HepG2 (cell line): ENCODE measurements around the gene DGAT2. TPM values are rescaled to one million over a fixed set of nuclear protein-coding genes. Genes with fewer than 3 reads are reported as not detected.

Experiments used
- MEF2D ChIP-seq: sonication (generic); formaldehyde crosslinking; IDR thresholded peaks from 2 replicates; pipeline ENCODE4 v1.5.1; 2020; ENCODE audit warnings: mild to moderate bottlenecking, missing genetic modification reagents
- MXI1 ChIP-seq: IDR thresholded peaks from 3 replicates; pipeline ENCODE4 v1.6.1; 2012; ENCODE audit warnings: low read depth, low read length, inconsistent platforms, borderline replicate concordance
- MZF1 ChIP-seq: sonication (generic); formaldehyde crosslinking; IDR thresholded peaks from 2 replicates; pipeline ENCODE4 v1.8.1; 2023; ENCODE audit warnings: mild to moderate bottlenecking, missing genetic modification reagents, borderline replicate concordance
- RFX1 ChIP-seq: fragments of 450-650 bp; IDR thresholded peaks from 2 replicates; pipeline ENCODE4 v1.6.1; 2017
- ZNF136 ChIP-seq: sonication (generic); formaldehyde crosslinking; IDR thresholded peaks from 2 replicates; pipeline ENCODE4 v1.8.1; 2022; ENCODE audit warnings: low read depth, mild to moderate bottlenecking, moderate library complexity, missing genetic modification reagents
- ZNF260 ChIP-seq: sonication (generic); formaldehyde crosslinking; IDR thresholded peaks from 2 replicates; pipeline ENCODE4 v1.4.0; 2020; ENCODE audit warnings: missing genetic modification reagents, low read depth, mild to moderate bottlenecking, borderline replicate concordance
- ZNF761 ChIP-seq: sonication (generic); formaldehyde crosslinking; conservative IDR thresholded peaks from 2 replicates; pipeline ENCODE4 v1.4.0; 2020; ENCODE audit warnings: mild to moderate bottlenecking, missing genetic modification reagents
- ZNF773 ChIP-seq: sonication (generic); formaldehyde crosslinking; IDR thresholded peaks from 2 replicates; pipeline ENCODE4 v1.4.0; 2020; ENCODE audit warnings: missing genetic modification reagents, borderline replicate concordance
- ZNF780A ChIP-seq: sonication (generic); formaldehyde crosslinking; IDR thresholded peaks from 2 replicates; pipeline ENCODE4 v1.8.0; 2022; ENCODE audit warnings: mild to moderate bottlenecking, missing genetic modification reagents, moderate library complexity
- polyA plus RNA-seq, 8 experiments: library from polyadenylated mRNA; depleted of rRNA in 3 of 8; stranded (reverse) in 7 of 8; unstranded in 1 of 8; fragments of >200 nt; fragmentation: Illumina TruSeq in 4 of 8; extraction: Trizol in 4 of 8; gene quantifications; 2 replicates each; pipeline versions ENCODE4 v1.2.1 to v1.2.3, GENCODE V29; 2011 to 2016; ENCODE audit warnings: low read depth in 4 of 8, missing spikeins in 1 of 8, mixed read lengths in 1 of 8; ENCODE audit not compliant: insufficient read depth in 1 of 8
- total RNA-seq, 5 experiments: library from RNA; depleted of rRNA; stranded (reverse); fragments of >200 nt; fragmentation: Illumina TruSeq; extraction: Trizol; gene quantifications; 2 replicates each; pipeline ENCODE4 v1.2.3, GENCODE V29; 2016; ENCODE audit warnings: low read depth in 1 of 5
- TF ChIP-seq, protein P1 (sequence below): sonication (generic); formaldehyde crosslinking; IDR thresholded peaks from 2 replicates; pipeline ENCODE4 v1.9.0; 2021; ENCODE audit warnings: missing genetic modification reagents, borderline replicate concordance
- TF ChIP-seq, protein P2 (sequence below): fragments of 450-650 bp; IDR thresholded peaks from 2 replicates; pipeline ENCODE4 v1.6.1; 2016
- TF ChIP-seq, protein P3 (sequence below): sonication (generic); formaldehyde crosslinking; IDR thresholded peaks from 2 replicates; pipeline ENCODE4 v1.4.0; 2020; ENCODE audit warnings: missing genetic modification reagents, mild to moderate bottlenecking, borderline replicate concordance
- TF ChIP-seq, protein P4 (sequence below): sonication (generic); formaldehyde crosslinking; IDR thresholded peaks from 2 replicates; pipeline ENCODE4 v1.9.0; 2021; ENCODE audit warnings: mild to moderate bottlenecking, missing genetic modification reagents

Gene DGAT2
- total and polyA plus RNA-seq, 2 of the 13 experiments (the other 11 are each of a cell fraction or from before 2014, with no cell fraction given): 39.0 to 65.6 TPM

DNA sequence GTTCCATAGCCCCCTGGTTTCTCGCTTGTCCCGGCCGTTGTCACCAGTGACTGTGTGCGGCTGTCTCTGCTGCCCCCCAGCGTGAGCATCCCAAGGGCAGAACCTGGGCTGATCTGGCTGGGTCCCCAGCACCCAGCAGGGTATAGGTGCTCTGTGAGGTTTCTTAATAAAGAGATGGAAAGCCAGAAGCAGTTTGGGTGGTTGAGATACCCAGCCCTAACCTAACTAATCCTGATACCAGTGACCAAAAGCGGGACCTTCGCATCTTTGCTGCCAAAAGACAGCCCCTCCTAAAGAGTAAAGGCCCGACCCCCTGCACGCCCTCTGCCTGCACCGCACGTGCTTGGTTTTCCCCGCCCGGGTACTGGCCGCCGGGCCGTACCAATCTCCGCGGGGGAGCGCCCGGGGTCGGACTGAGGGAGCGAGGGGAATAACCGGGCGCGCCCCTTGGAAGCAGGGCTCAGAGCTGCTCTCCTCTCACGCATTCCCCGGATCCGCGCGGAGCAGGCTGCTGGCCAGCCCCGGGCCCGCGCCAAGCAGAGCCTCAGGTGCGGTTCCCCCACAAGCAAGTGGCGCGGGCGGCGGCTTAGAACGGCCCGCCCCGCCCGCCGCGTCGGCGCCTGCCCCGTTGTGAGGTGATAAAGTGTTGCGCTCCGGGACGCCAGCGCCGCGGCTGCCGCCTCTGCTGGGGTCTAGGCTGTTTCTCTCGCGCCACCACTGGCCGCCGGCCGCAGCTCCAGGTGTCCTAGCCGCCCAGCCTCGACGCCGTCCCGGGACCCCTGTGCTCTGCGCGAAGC is at the start of gene DGAT2 (continued):
- TF ChIP-seq ZNF780A (CRISPR knock-in tag): peak; percentile 69; the same call in 1 of the 2 replicates
- TF ChIP-seq, protein P1, sequence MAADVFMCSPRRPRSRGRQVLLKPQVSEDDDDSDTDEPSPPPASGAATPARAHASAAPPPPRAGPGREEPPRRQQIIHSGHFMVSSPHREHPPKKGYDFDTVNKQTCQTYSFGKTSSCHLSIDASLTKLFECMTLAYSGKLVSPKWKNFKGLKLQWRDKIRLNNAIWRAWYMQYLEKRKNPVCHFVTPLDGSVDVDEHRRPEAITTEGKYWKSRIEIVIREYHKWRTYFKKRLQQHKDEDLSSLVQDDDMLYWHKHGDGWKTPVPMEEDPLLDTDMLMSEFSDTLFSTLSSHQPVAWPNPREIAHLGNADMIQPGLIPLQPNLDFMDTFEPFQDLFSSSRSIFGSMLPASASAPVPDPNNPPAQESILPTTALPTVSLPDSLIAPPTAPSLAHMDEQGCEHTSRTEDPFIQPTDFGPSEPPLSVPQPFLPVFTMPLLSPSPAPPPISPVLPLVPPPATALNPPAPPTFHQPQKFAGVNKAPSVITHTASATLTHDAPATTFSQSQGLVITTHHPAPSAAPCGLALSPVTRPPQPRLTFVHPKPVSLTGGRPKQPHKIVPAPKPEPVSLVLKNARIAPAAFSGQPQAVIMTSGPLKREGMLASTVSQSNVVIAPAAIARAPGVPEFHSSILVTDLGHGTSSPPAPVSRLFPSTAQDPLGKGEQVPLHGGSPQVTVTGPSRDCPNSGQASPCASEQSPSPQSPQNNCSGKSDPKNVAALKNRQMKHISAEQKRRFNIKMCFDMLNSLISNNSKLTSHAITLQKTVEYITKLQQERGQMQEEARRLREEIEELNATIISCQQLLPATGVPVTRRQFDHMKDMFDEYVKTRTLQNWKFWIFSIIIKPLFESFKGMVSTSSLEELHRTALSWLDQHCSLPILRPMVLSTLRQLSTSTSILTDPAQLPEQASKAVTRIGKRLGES (CRISPR knock-in tag): peak; percentile 94
- TF ChIP-seq ZNF136 (CRISPR knock-in tag): peak; percentile 69; the same call in 1 of the 2 replicates
- TF ChIP-seq ZNF773 (CRISPR knock-in tag): peak; percentile 78; the same call in 1 of the 2 replicates
- peak; percentile 57; the same call in 1 of the 2 replicates for TF ChIP-seq ZNF761 (CRISPR knock-in tag)
- TF ChIP-seq, protein P2, sequence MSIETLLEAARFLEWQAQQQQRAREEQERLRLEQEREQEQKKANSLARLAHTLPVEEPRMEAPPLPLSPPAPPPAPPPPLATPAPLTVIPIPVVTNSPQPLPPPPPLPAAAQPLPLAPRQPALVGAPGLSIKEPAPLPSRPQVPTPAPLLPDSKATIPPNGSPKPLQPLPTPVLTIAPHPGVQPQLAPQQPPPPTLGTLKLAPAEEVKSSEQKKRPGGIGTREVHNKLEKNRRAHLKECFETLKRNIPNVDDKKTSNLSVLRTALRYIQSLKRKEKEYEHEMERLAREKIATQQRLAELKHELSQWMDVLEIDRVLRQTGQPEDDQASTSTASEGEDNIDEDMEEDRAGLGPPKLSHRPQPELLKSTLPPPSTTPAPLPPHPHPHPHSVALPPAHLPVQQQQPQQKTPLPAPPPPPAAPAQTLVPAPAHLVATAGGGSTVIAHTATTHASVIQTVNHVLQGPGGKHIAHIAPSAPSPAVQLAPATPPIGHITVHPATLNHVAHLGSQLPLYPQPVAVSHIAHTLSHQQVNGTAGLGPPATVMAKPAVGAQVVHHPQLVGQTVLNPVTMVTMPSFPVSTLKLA: peak; percentile 62
- TF ChIP-seq, protein P3, sequence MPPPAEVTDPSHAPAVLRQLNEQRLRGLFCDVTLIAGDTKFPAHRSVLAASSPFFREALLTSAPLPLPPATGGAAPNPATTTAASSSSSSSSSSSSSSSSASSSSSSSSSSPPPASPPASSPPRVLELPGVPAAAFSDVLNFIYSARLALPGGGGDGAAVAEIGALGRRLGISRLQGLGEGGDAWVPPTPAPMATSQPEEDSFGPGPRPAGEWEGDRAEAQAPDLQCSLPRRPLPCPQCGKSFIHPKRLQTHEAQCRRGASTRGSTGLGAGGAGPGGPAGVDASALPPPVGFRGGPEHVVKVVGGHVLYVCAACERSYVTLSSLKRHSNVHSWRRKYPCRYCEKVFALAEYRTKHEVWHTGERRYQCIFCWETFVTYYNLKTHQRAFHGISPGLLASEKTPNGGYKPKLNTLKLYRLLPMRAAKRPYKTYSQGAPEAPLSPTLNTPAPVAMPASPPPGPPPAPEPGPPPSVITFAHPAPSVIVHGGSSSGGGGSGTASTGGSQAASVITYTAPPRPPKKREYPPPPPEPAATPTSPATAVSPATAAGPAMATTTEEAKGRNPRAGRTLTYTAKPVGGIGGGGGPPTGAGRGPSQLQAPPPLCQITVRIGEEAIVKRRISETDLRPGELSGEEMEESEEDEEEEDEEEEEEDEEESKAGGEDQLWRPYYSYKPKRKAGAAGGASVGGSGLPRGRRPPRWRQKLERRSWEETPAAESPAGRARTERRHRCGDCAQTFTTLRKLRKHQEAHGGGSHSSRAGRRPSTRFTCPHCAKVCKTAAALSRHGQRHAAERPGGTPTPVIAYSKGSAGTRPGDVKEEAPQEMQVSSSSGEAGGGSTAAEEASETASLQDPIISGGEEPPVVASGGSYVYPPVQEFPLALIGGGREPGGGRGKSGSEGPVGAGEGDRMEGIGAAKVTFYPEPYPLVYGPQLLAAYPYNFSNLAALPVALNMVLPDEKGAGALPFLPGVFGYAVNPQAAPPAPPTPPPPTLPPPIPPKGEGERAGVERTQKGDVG (CRISPR knock-in tag): no peak; the same call in 1 of the 2 replicates
- TF ChIP-seq, protein P4, sequence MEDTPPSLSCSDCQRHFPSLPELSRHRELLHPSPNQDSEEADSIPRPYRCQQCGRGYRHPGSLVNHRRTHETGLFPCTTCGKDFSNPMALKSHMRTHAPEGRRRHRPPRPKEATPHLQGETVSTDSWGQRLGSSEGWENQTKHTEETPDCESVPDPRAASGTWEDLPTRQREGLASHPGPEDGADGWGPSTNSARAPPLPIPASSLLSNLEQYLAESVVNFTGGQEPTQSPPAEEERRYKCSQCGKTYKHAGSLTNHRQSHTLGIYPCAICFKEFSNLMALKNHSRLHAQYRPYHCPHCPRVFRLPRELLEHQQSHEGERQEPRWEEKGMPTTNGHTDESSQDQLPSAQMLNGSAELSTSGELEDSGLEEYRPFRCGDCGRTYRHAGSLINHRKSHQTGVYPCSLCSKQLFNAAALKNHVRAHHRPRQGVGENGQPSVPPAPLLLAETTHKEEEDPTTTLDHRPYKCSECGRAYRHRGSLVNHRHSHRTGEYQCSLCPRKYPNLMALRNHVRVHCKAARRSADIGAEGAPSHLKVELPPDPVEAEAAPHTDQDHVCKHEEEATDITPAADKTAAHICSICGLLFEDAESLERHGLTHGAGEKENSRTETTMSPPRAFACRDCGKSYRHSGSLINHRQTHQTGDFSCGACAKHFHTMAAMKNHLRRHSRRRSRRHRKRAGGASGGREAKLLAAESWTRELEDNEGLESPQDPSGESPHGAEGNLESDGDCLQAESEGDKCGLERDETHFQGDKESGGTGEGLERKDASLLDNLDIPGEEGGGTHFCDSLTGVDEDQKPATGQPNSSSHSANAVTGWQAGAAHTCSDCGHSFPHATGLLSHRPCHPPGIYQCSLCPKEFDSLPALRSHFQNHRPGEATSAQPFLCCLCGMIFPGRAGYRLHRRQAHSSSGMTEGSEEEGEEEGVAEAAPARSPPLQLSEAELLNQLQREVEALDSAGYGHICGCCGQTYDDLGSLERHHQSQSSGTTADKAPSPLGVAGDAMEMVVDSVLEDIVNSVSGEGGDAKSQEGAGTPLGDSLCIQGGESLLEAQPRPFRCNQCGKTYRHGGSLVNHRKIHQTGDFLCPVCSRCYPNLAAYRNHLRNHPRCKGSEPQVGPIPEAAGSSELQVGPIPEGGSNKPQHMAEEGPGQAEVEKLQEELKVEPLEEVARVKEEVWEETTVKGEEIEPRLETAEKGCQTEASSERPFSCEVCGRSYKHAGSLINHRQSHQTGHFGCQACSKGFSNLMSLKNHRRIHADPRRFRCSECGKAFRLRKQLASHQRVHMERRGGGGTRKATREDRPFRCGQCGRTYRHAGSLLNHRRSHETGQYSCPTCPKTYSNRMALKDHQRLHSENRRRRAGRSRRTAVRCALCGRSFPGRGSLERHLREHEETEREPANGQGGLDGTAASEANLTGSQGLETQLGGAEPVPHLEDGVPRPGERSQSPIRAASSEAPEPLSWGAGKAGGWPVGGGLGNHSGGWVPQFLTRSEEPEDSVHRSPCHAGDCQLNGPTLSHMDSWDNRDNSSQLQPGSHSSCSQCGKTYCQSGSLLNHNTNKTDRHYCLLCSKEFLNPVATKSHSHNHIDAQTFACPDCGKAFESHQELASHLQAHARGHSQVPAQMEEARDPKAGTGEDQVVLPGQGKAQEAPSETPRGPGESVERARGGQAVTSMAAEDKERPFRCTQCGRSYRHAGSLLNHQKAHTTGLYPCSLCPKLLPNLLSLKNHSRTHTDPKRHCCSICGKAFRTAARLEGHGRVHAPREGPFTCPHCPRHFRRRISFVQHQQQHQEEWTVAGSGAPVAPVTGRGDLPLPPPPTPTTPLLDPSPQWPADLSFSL: 0 out of 2 replicates have a peak, but pooled peaks have one; percentile 27
- TF ChIP-seq MEF2D (CRISPR knock-in tag): peak; percentile 83; the same call in 1 of the 2 replicates
- no peak for TF ChIP-seq RFX1
- TF ChIP-seq MZF1 (CRISPR knock-in tag): no peak
- no peak for TF ChIP-seq ZNF260
- TF ChIP-seq MXI1: no peak
